Sigmoid colon (tissue), 3 donors: ENCODE data around the gene MIEF2.

Experiments
- POLR2A ChIP-seq, 2 donors: fragments of 450-650 bp; IDR thresholded peaks; one replicate each; pipeline ENCODE4 v1.6.1; 2016; ENCODE audit warnings: antibody characterized with exemption in 2 of 2, mild to moderate bottlenecking in 2 of 2, moderate library complexity in 2 of 2
- TF ChIP-seq, protein P1 (sequence below), 4 experiments: fragments of 450-650 bp in 3 of 4; fragments of 200-600 bp in 1 of 4; IDR thresholded peaks; one replicate each; pipeline ENCODE4 v1.5.1; 2016 to 2019; ENCODE audit warnings: antibody characterized with exemption in 4 of 4, mild to moderate bottlenecking in 3 of 4, moderate library complexity in 2 of 4

DNA sequence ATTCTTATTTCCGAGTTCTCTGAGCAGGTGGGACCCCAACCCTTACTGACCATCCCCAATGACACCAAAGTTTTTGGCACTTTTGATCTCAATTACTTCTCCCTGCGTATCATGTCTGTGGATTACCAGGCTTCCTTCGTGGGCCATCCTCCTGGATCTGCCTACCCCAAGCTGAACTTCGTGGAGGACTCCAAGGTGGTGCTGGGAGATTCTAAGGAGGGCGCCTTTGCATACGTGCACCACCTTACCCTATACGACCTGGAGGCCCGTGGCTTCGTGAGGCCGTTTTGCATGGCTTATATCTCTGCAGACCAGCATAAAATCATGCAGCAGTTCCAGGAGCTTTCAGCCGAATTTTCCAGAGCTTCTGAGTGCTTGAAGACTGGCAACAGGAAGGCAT, 55.5 kb downstream of the MIEF2 start:
- no peak for TF ChIP-seq POLR2A (IDR thresholded peaks at IDR 0.05)
- TF ChIP-seq, protein P1, sequence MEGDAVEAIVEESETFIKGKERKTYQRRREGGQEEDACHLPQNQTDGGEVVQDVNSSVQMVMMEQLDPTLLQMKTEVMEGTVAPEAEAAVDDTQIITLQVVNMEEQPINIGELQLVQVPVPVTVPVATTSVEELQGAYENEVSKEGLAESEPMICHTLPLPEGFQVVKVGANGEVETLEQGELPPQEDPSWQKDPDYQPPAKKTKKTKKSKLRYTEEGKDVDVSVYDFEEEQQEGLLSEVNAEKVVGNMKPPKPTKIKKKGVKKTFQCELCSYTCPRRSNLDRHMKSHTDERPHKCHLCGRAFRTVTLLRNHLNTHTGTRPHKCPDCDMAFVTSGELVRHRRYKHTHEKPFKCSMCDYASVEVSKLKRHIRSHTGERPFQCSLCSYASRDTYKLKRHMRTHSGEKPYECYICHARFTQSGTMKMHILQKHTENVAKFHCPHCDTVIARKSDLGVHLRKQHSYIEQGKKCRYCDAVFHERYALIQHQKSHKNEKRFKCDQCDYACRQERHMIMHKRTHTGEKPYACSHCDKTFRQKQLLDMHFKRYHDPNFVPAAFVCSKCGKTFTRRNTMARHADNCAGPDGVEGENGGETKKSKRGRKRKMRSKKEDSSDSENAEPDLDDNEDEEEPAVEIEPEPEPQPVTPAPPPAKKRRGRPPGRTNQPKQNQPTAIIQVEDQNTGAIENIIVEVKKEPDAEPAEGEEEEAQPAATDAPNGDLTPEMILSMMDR (IDR thresholded peaks at IDR 0.05) = no peak
